Panc1 (cell line): Measurements from ENCODE around the gene ERG. TPM values are rescaled to one million over a fixed set of nuclear protein-coding genes. Genes with fewer than 3 reads are reported as not detected.

Experiments used
- ATAC-seq: fragments of 200-7000 bp; cut with Tn5 transposase; 2 replicates; pipeline ENCODE4 v1.9.1; 2020; ENCODE audit warnings: mild to moderate bottlenecking, moderate library complexity
- BruUV-seq: library from RNA; stranded (reverse); fragments of 400-500 nt; replicated peaks from 2 replicates; lab custom pipeline; 2021; lab: Mats Ljungman, UMichigan
- CTCF ChIA-PET: fragments of 300-600 bp; sonication (Branson Sonifier 250); formaldehyde crosslinking; loops from one replicate; lab custom pipeline; 2022; ENCODE audit warnings: antibody characterized with exemption; lab: Charles Lee
- POLR2A ChIA-PET: fragments of 300-600 bp; sonication (Branson Sonifier 250); formaldehyde crosslinking; loops from one replicate; lab custom pipeline; 2022; ENCODE audit warnings: antibody characterized with exemption; lab: Charles Lee
- DNase-seq: peaks from one replicate; pipeline ENCODE4 v3.0.0-alpha.2; 2010; ENCODE audit warnings: low read depth, low spot score
- H3K27ac ChIP-seq: 2 replicates; pipeline ENCODE4 v1.5.1; 2011; ENCODE audit warnings: mild to moderate bottlenecking, low read length, inconsistent platforms
- H3K27me3 ChIP-seq: fragments of 200-500 bp; sonication (Bioruptor generic); 2 replicates; pipeline ENCODE4 v1.6.0; 2014; ENCODE audit warnings: low read length, inconsistent platforms; ENCODE audit not compliant: control insufficient read depth, insufficient read depth
- H3K36me3 ChIP-seq: fragments of 200-500 bp; sonication (Bioruptor generic); 2 replicates; pipeline ENCODE4 v1.5.1; 2014; ENCODE audit warnings: inconsistent platforms, mild to moderate bottlenecking, low read length, moderate library complexity; ENCODE audit not compliant: control insufficient read depth, insufficient read depth
- H3K4me1 ChIP-seq: 2 replicates; pipeline ENCODE4 v1.5.1; 2011; ENCODE audit warnings: inconsistent platforms, mild to moderate bottlenecking, low read length, moderate library complexity; ENCODE audit not compliant: control insufficient read depth, insufficient read depth
- H3K4me3 ChIP-seq, 2 experiments: 2 replicates each; pipeline ENCODE4 v1.5.1; 2011 to 2012; ENCODE audit warnings: low read depth in 2 of 2, low read length in 2 of 2, mild to moderate bottlenecking in 2 of 2, inconsistent platforms in 1 of 2, moderate library complexity in 1 of 2
- H3K9me3 ChIP-seq: fragments of 200-500 bp; sonication (Bioruptor generic); 2 replicates; pipeline ENCODE4 v1.5.1; 2014; ENCODE audit warnings: low read depth, mild to moderate bottlenecking, inconsistent platforms, low read length, moderate library complexity; ENCODE audit not compliant: control insufficient read depth, insufficient read depth
- CTCF ChIP-seq: fragments of 450-650 bp; IDR thresholded peaks from 2 replicates; pipeline ENCODE4 v1.5.1; 2017; ENCODE audit warnings: mild to moderate bottlenecking
- POLR2AphosphoS5 ChIP-seq: IDR thresholded peaks from 2 replicates; pipeline ENCODE4 v1.6.1; 2012; ENCODE audit warnings: mild to moderate bottlenecking, low read depth, low read length, moderate library complexity
- REST ChIP-seq, 2 experiments: IDR thresholded peaks; 2 replicates each; pipeline ENCODE4 v1.6.1; 2011 to 2012; ENCODE audit warnings: low read depth in 2 of 2, control low read depth in 1 of 2, low read length in 1 of 2, mild to moderate bottlenecking in 1 of 2, moderate library complexity in 1 of 2; ENCODE audit not compliant: insufficient read depth in 1 of 2
- SIN3A ChIP-seq: IDR thresholded peaks from 2 replicates; pipeline ENCODE4 v1.6.1; 2012; ENCODE audit warnings: low read depth, mild to moderate bottlenecking, low read length, moderate library complexity, borderline replicate concordance; ENCODE audit not compliant: insufficient read depth
- TCF7L2 ChIP-seq: IDR thresholded peaks from 2 replicates; pipeline ENCODE4 v1.6.1; 2011; ENCODE audit warnings: mild to moderate bottlenecking, low read depth, low read length, inconsistent platforms
- in situ Hi-C: cut with HindIII; loops from 2 replicates; pipeline ENCODE4 v1.10.0; 2016; ENCODE audit warnings: low sequenced_read_pairs, low pct_unique_long_range_greater_than_20kb
- intact Hi-C: fragments of 100-400 bp; cut with micrococcal nuclease; formaldehyde crosslinking; loops from one replicate; pipeline ENCODE4 v1.10.0; 2022; ENCODE audit not compliant: unreplicated experiment
- total RNA-seq: library from RNA; stranded (reverse); gene quantifications from one replicate; pipeline ENCODE4 v1.2.1, GENCODE V29; 2021; ENCODE audit not compliant: unreplicated experiment

Gene ERG
- total RNA-seq, 1 experiment from 2014 or later = 0.49 TPM

- intact Hi-C loops (no loop called here), in situ Hi-C loops (no loop called here)
- H3K9me3 ChIP-seq = no peaks in the 10 kb centered on the region
- no peaks in the 10 kb centered on the region for H3K4me1 ChIP-seq
- H3K36me3 ChIP-seq = no peaks in the 10 kb centered on the region
- POLR2A ChIA-PET = no interaction called here
- no peaks in the 10 kb centered on the region for H3K27me3 ChIP-seq
- TF ChIP-seq CTCF (no peak), SIN3A (no peak), REST (IDR thresholded peaks at IDR 0.05; ENCODE audit: insufficient read depth in 1 of 2, low read depth in 2 of 2, low read length in 1 of 2) (no peak), POLR2AphosphoS5 (no peak), TCF7L2 (no peak)
- DNase-seq = no peak
- CTCF ChIA-PET = no interaction called here
- no peak overlapping the region for H3K27ac ChIP-seq
- ATAC-seq = no peak
- no peak overlapping the region for H3K4me3 ChIP-seq
- BruUV-seq = no TSS peak
Observed at GRCh38 chr21:38376235-38376634, 122.0 kb downstream of the ERG start.

- DNase-seq (no peak), ATAC-seq (no peak)
- no peaks in the 10 kb centered on the region for H3K36me3 ChIP-seq
- no peaks in the 10 kb centered on the region for H3K4me1 ChIP-seq
- no peak for TF ChIP-seq CTCF
- TF ChIP-seq POLR2AphosphoS5 = no peak
- TF ChIP-seq TCF7L2 = no peak
- TF ChIP-seq SIN3A = no peak
- no peak for TF ChIP-seq REST (IDR thresholded peaks at IDR 0.05; ENCODE audit: insufficient read depth in 1 of 2, low read depth in 2 of 2, low read length in 1 of 2)
- H3K9me3 ChIP-seq = no peaks in the 10 kb centered on the region
- no TSS peak for BruUV-seq
- H3K27ac ChIP-seq = no peak overlapping the region
- ChIA-PET CTCF (no interaction called here), POLR2A (no interaction called here)
- no peaks in the 10 kb centered on the region for H3K27me3 ChIP-seq
- H3K4me3 ChIP-seq = no peak overlapping the region
- intact Hi-C loops (no loop called here), in situ Hi-C loops (no loop called here)
Observed at GRCh38 chr21:38367646-38368045, 130.6 kb downstream of the ERG start.
